HG03025 (cell line): ENCODE results near the gene INPPL1.

Experiments used
- ATAC-seq: cut with Tn5 transposase; IDR thresholded peaks from one replicate; pipeline ENCODE4 v1.9.1; 2021; ENCODE audit warnings: mild to moderate bottlenecking, moderate library complexity; ENCODE audit not compliant: unreplicated experiment, low FRiP score

INPPL1 gene

GRCh38 chr11:72231396-72232259 lies 7.1 kb downstream of the INPPL1 start:
- ATAC-seq: no peak

- no peak for ATAC-seq
Measured at GRCh38 chr11:72232260-72233055, 7.9 kb downstream of the INPPL1 start.

GRCh38 chr11:72233056-72233772 lies 8.6 kb downstream of the INPPL1 start:
- no peak for ATAC-seq

GRCh38 chr11:72233773-72234513 lies 9.4 kb downstream of the INPPL1 start:
- no peak for ATAC-seq

GRCh38 chr11:72234514-72234830 lies 9.9 kb downstream of the INPPL1 start:
- ATAC-seq: no peak

GRCh38 chr11:72234920-72235319 lies 10.4 kb downstream of the INPPL1 start:
- ATAC-seq: no peak

- ATAC-seq: no peak
Measured at GRCh38 chr11:72235351-72236057, 10.9 kb downstream of the INPPL1 start.

GRCh38 chr11:72236083-72236697 lies 11.6 kb downstream of the INPPL1 start:
- ATAC-seq: no peak

- ATAC-seq: no peak
Measured at GRCh38 chr11:72236774-72237111, 12.2 kb downstream of the INPPL1 start.

GRCh38 chr11:72237112-72237931 lies 12.8 kb downstream of the INPPL1 start:
- no peak for ATAC-seq

- ATAC-seq: no peak
Measured at GRCh38 chr11:72238040-72238450, 13.5 kb downstream of the INPPL1 start.

GRCh38 chr11:72238492-72239312 lies 14.1 kb downstream of the INPPL1 start:
- no peak for ATAC-seq

GRCh38 chr11:72239313-72239848 lies 14.8 kb downstream of the INPPL1 start:
- no peak for ATAC-seq

- no peak for ATAC-seq
Measured at GRCh38 chr11:72239849-72240460, 15.4 kb downstream of the INPPL1 start.

- ATAC-seq: no peak
Measured at GRCh38 chr11:72240461-72241290, 16.1 kb downstream of the INPPL1 start.

GRCh38 chr11:72241291-72241781 lies 16.8 kb downstream of the INPPL1 start:
- ATAC-seq: no peak
